ENCODE data around the gene EYS.

- no peak for TF ChIP-seq ZBTB26 (CRISPR knock-in tag; IDR thresholded peaks at IDR 0.05)
- no peak for TF ChIP-seq POLR2AphosphoS5 (IDR thresholded peaks at IDR 0.05; ENCODE audit: control insufficient read depth, insufficient read depth, low read depth, low read length)
- TF ChIP-seq YY1 (IDR thresholded peaks at IDR 0.05; ENCODE audit: borderline replicate concordance in 1 of 3, control insufficient read depth in 1 of 3, extremely low read depth in 1 of 3, insufficient read depth in 3 of 3, insufficient read length in 1 of 3, insufficient replicate concordance in 2 of 3, low read depth in 1 of 3, low read length in 2 of 3) = no peak
Observed at GRCh38 chr6:63740709-63741108, 1966.3 kb downstream of the EYS start.
